Esophagus muscularis mucosa (tissue), 4 donors: ENCODE measurements around the gene NDUFV2.

Experiments
- EP300 ChIP-seq: sonication (generic); formaldehyde crosslinking; IDR thresholded peaks from one replicate; pipeline ENCODE4 v1.6.1; 2017; ENCODE audit warnings: antibody characterized with exemption
- POLR2AphosphoS5 ChIP-seq, 2 donors: sonication (generic); formaldehyde crosslinking; IDR thresholded peaks; one replicate each; pipeline ENCODE4 v1.6.1; 2017; ENCODE audit warnings: antibody characterized with exemption in 2 of 2
- TF ChIP-seq, protein P1 (sequence below), 3 experiments: fragments of 200-600 bp in 2 of 3; fragments of 450-650 bp in 1 of 3; sonication (generic) in 2 of 3; IDR thresholded peaks; one replicate each; pipeline ENCODE4 v1.5.1; 2017 to 2019; ENCODE audit warnings: antibody characterized with exemption in 3 of 3, mild to moderate bottlenecking in 2 of 3, moderate library complexity in 1 of 3

DNA sequence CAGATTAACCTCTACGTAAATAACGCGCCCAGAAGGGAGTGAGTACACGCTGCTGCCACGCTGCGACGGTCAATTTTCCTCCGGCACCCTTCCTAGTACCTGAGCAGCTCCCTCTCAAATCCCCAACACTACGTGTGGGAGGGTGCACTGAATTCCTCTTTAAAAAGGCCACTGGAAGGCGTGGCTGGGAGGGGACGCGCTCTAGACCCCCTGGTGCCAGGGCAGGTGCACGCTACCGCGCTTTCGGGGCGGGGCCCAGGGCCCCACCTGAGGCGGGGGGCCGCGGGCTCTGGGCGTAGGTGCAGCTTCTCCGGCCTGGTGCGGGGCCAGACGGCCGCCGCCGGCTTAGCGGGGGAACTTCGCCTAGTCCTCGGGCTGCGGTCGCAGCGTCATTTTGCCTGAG, 33.4 kb downstream of the NDUFV2 start:
- TF ChIP-seq, protein P1, sequence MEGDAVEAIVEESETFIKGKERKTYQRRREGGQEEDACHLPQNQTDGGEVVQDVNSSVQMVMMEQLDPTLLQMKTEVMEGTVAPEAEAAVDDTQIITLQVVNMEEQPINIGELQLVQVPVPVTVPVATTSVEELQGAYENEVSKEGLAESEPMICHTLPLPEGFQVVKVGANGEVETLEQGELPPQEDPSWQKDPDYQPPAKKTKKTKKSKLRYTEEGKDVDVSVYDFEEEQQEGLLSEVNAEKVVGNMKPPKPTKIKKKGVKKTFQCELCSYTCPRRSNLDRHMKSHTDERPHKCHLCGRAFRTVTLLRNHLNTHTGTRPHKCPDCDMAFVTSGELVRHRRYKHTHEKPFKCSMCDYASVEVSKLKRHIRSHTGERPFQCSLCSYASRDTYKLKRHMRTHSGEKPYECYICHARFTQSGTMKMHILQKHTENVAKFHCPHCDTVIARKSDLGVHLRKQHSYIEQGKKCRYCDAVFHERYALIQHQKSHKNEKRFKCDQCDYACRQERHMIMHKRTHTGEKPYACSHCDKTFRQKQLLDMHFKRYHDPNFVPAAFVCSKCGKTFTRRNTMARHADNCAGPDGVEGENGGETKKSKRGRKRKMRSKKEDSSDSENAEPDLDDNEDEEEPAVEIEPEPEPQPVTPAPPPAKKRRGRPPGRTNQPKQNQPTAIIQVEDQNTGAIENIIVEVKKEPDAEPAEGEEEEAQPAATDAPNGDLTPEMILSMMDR (IDR thresholded peaks at IDR 0.05), result no peak
- TF ChIP-seq EP300 (no peak), POLR2AphosphoS5 (IDR thresholded peaks at IDR 0.05) (peak in 1 of 2 donors; percentile 4)
